ENCODE measurements around the gene TFPI. TPM values are rescaled to one million over a fixed set of nuclear protein-coding genes. Genes with fewer than 3 reads are reported as not detected.

The TFPI gene
- total RNA-seq, 6 experiments from 2014 or later, result 145 to 223 (median 189) TPM

DNA sequence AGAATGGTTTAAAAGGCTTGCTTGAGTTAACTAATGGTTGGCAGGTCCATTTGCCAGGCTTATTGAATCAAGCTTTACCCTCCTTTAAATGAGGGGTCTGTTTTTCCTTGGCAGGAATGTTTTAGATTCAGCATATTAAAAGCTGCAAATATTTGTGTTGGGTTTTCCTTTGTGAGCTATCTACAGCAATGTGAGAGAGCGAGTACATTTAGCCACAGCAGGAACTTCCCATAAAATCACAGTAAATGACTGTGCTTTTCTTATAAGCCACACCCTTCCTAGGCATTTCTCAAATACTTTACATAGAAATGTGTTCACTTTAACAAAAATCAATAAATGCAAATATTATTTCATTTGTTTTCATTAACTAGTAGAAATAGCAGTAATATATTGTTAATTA is 130.1 kb downstream of the TFPI start:
- no peaks in the 10 kb centered on the region for H3K27me3 ChIP-seq
- intact Hi-C loops (cut with DNase I), result no loop called here
- 40% methylated on average over 1 of the region's 1 CpG for WGBS (ENCODE audit: insufficient coverage, low coverage, low lambda C conversion rate, missing lambda C conversion rate)

GRCh38 chr2:187422282-187422681 is 132.0 kb downstream of the TFPI start:
- Histone ChIP-seq H3K4me1 (no peaks in the 10 kb centered on the region), H3K4me3 (no peak overlapping the region), H3K36me3 (no peaks in the 10 kb centered on the region), H3K27me3 (no peaks in the 10 kb centered on the region), H3K27ac (no peak overlapping the region), H3K9me3 (no peaks in the 10 kb centered on the region)
- no peak for TF ChIP-seq POLR2A (IDR thresholded peaks at IDR 0.05)
- TF ChIP-seq, protein P1, sequence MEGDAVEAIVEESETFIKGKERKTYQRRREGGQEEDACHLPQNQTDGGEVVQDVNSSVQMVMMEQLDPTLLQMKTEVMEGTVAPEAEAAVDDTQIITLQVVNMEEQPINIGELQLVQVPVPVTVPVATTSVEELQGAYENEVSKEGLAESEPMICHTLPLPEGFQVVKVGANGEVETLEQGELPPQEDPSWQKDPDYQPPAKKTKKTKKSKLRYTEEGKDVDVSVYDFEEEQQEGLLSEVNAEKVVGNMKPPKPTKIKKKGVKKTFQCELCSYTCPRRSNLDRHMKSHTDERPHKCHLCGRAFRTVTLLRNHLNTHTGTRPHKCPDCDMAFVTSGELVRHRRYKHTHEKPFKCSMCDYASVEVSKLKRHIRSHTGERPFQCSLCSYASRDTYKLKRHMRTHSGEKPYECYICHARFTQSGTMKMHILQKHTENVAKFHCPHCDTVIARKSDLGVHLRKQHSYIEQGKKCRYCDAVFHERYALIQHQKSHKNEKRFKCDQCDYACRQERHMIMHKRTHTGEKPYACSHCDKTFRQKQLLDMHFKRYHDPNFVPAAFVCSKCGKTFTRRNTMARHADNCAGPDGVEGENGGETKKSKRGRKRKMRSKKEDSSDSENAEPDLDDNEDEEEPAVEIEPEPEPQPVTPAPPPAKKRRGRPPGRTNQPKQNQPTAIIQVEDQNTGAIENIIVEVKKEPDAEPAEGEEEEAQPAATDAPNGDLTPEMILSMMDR (IDR thresholded peaks at IDR 0.05), result no peak
- intact Hi-C loops (cut with DNase I), result no loop called here
- ATAC-seq (no peak), DNase-seq (no peak)
- 58% methylated on average over 1 of the region's 1 CpG for WGBS (ENCODE audit: insufficient coverage, low coverage, low lambda C conversion rate, missing lambda C conversion rate)

More for the DNA sequence above, 130.1 kb downstream of the TFPI start:
- ATAC-seq (no peak), DNase-seq (no peak)
- no peak for TF ChIP-seq POLR2A (IDR thresholded peaks at IDR 0.05)
- TF ChIP-seq, protein P1 (IDR thresholded peaks at IDR 0.05), result no peak
- Histone ChIP-seq H3K36me3 (no peaks in the 10 kb centered on the region), H3K4me3 (no peak overlapping the region), H3K9me3 (no peaks in the 10 kb centered on the region), H3K4me1 (no peaks in the 10 kb centered on the region), H3K27ac (no peak overlapping the region)

- ATAC-seq, result no peak
- 84% methylated on average over 2 of the region's 3 CpGs for WGBS (ENCODE audit: insufficient coverage, low coverage, low lambda C conversion rate, missing lambda C conversion rate)
- TF ChIP-seq, protein P1 (IDR thresholded peaks at IDR 0.05), result no peak
- TF ChIP-seq POLR2A (IDR thresholded peaks at IDR 0.05), result no peak
- H3K4me1 ChIP-seq, result no peaks in the 10 kb centered on the region
- DNase-seq, result no peak
- no peak overlapping the region for H3K4me3 ChIP-seq
- intact Hi-C loops (cut with DNase I), result no loop called here
- no peak overlapping the region for H3K27ac ChIP-seq
- no peaks in the 10 kb centered on the region for H3K36me3 ChIP-seq
- no peaks in the 10 kb centered on the region for H3K9me3 ChIP-seq
- H3K27me3 ChIP-seq, result no peaks in the 10 kb centered on the region
Observed at GRCh38 chr2:187421519-187421918, 132.7 kb downstream of the TFPI start.

GRCh38 chr2:187419808-187420207 is 134.4 kb downstream of the TFPI start:
- DNase-seq (no peak), ATAC-seq (no peak)
- intact Hi-C loops (cut with DNase I), result no loop called here
- Histone ChIP-seq H3K9me3 (no peaks in the 10 kb centered on the region), H3K36me3 (no peaks in the 10 kb centered on the region), H3K4me1 (no peaks in the 10 kb centered on the region), H3K27me3 (no peaks in the 10 kb centered on the region), H3K4me3 (no peak overlapping the region), H3K27ac (no peak overlapping the region)
- WGBS (ENCODE audit: insufficient coverage, low coverage, low lambda C conversion rate, missing lambda C conversion rate), result 85% methylated on average over 1 of the region's 1 CpG
- TF ChIP-seq, protein P1 (IDR thresholded peaks at IDR 0.05), result no peak

DNA sequence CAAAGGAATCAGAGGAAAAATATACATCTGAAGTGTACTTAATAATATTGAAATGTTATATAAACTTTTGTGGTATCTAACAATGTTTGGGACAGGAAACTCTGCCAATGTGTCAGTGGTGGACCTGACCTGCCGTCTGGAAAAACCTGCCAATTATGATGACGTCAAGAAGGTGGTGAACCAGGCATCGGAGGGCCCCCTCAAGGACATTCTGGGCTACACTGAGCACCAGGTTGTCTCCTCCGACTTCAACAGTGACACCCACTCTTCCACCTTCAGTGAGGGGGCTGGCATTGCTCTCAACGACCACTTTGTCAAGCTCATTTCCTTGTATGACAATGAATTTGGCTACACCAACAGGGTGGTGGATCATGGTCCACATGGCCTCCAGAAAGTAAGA is 138.8 kb downstream of the TFPI start:
- no peak for DNase-seq
- intact Hi-C loops (cut with DNase I), result no loop called here
- Histone ChIP-seq H3K9me3 (no peaks in the 10 kb centered on the region), H3K4me3 (no peak overlapping the region), H3K36me3 (no peaks in the 10 kb centered on the region), H3K27ac (no peak overlapping the region), H3K27me3 (no peaks in the 10 kb centered on the region), H3K4me1 (no peaks in the 10 kb centered on the region)
- ATAC-seq, result no peak
- 83% methylated on average over 1 of the region's 5 CpGs for WGBS (ENCODE audit: insufficient coverage, low coverage, low lambda C conversion rate, missing lambda C conversion rate)
- no peak for TF ChIP-seq POLR2A (IDR thresholded peaks at IDR 0.05)
- TF ChIP-seq, protein P1 (IDR thresholded peaks at IDR 0.05), result no peak
